Progenitor cell of endocrine pancreas (in vitro differentiated cells): ENCODE results near the gene PRDM13. TPM values are rescaled to one million over a fixed set of nuclear protein-coding genes. Genes with fewer than 3 reads are reported as not detected.

Experiments used
- DNase-seq: peaks from one replicate; pipeline ENCODE4 v3.0.0; 2021; ENCODE audit warnings: low spot score; ENCODE audit not compliant: unreplicated experiment
- H3K27ac Mint-ChIP-seq: 2 replicates; pipeline ENCODE4 v1.8.0; 2021; ENCODE audit warnings: mild to moderate bottlenecking, moderate library complexity, mixed read lengths
- H3K27me3 Mint-ChIP-seq: 2 replicates; pipeline ENCODE4 v1.8.0; 2021; ENCODE audit warnings: mixed read lengths
- H3K36me3 Mint-ChIP-seq: 2 replicates; pipeline ENCODE4 v1.8.0; 2022; ENCODE audit warnings: mixed read lengths; ENCODE audit not compliant: insufficient read depth
- H3K4me1 Mint-ChIP-seq: 2 replicates; pipeline ENCODE4 v1.8.0; 2021; ENCODE audit warnings: low read depth, mixed read lengths
- H3K4me3 Mint-ChIP-seq: 2 replicates; pipeline ENCODE4 v1.8.0; 2021; ENCODE audit warnings: low read depth, mild to moderate bottlenecking, moderate library complexity, mixed read lengths
- H3K9me3 Mint-ChIP-seq: 2 replicates; pipeline ENCODE4 v1.8.0; 2021; ENCODE audit warnings: low read depth, mixed read lengths
- total RNA-seq: library from RNA; stranded (reverse); gene quantifications from 2 replicates; pipeline ENCODE4 v1.2.1, GENCODE V29; 2021
- TF ChIP-seq, protein P1 (sequence below): fragments of 200-600 bp; sonication (generic); IDR thresholded peaks from one replicate; pipeline ENCODE4 v1.5.0; 2021; ENCODE audit warnings: antibody characterized with exemption, mild to moderate bottlenecking; ENCODE audit not compliant: unreplicated experiment

The PRDM13 gene
- total RNA-seq, 1 donor from 2014 or later, result not detected

GRCh38 chr6:99602520-99603420, 3.9 kb upstream of the PRDM13 start:
- H3K27ac Mint-ChIP-seq, result peak overlapping the region; percentile 8
- TF ChIP-seq, protein P1, sequence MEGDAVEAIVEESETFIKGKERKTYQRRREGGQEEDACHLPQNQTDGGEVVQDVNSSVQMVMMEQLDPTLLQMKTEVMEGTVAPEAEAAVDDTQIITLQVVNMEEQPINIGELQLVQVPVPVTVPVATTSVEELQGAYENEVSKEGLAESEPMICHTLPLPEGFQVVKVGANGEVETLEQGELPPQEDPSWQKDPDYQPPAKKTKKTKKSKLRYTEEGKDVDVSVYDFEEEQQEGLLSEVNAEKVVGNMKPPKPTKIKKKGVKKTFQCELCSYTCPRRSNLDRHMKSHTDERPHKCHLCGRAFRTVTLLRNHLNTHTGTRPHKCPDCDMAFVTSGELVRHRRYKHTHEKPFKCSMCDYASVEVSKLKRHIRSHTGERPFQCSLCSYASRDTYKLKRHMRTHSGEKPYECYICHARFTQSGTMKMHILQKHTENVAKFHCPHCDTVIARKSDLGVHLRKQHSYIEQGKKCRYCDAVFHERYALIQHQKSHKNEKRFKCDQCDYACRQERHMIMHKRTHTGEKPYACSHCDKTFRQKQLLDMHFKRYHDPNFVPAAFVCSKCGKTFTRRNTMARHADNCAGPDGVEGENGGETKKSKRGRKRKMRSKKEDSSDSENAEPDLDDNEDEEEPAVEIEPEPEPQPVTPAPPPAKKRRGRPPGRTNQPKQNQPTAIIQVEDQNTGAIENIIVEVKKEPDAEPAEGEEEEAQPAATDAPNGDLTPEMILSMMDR, result no peak
- peaks cover 96% of the 10 kb centered on the region for H3K27me3 Mint-ChIP-seq
- H3K4me1 Mint-ChIP-seq, result peaks cover 5% of the 10 kb centered on the region
- no peaks in the 10 kb centered on the region for H3K9me3 Mint-ChIP-seq
- H3K4me3 Mint-ChIP-seq, result no peak overlapping the region
- no peaks in the 10 kb centered on the region for H3K36me3 Mint-ChIP-seq
- no peak for DNase-seq

DNA sequence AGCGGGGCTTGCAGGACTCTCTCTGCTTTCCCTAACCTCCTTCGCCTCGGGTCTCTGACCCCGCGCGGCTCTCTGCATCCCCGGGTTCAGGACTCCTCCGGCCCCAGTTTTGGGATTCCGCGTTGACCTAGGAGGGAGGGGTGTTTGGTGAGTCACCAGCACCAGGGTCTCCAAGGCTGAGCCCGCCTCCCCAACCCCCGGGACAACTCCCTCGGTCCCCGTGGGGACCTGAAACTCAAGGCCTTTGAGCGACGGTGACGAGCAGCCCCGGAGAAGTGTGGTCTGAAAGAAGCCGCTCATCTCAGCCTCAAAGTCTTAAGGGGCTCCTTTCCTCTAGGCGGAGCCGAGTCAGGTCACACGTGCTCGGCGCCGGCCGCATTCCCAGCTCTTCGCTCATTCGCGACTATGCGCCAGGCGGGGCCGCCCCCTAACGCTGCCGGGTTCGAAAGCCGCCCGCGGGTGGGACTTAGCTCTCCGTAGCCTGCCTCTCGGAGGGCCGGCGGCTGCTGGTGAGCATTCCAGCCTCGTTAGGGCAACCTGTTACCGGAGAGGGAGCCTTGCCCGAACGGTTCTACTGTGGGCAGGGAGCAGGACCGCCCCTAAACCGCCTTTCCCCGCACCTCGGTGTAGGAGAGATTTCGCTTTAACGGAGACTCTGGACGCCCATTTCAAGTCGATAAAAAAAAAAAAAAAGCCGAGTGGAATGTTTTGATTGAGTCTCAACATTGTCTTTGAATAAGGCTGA, 3.0 kb upstream of the PRDM13 start:
- no peaks in the 10 kb centered on the region for H3K9me3 Mint-ChIP-seq
- TF ChIP-seq, protein P1, result no peak
- H3K36me3 Mint-ChIP-seq, result no peaks in the 10 kb centered on the region

GRCh38 chr6:99604166-99605073, 2.2 kb upstream of the PRDM13 start:
- H3K27ac Mint-ChIP-seq, result no peak overlapping the region
- peaks cover 5% of the 10 kb centered on the region for H3K4me1 Mint-ChIP-seq
- H3K9me3 Mint-ChIP-seq, result no peaks in the 10 kb centered on the region
- H3K36me3 Mint-ChIP-seq, result no peaks in the 10 kb centered on the region
- peaks cover 96% of the 10 kb centered on the region for H3K27me3 Mint-ChIP-seq
- peak overlapping the region; percentile 14 for H3K4me3 Mint-ChIP-seq
- TF ChIP-seq, protein P1, result no peak
- no peak for DNase-seq

More for the DNA sequence above, 3.0 kb upstream of the PRDM13 start:
- H3K4me1 Mint-ChIP-seq, result peaks cover 5% of the 10 kb centered on the region
- DNase-seq, result no peak
- H3K27me3 Mint-ChIP-seq, result peaks cover 96% of the 10 kb centered on the region
- no peak overlapping the region for H3K27ac Mint-ChIP-seq
- peak overlapping the region; percentile 33 for H3K4me3 Mint-ChIP-seq

DNA sequence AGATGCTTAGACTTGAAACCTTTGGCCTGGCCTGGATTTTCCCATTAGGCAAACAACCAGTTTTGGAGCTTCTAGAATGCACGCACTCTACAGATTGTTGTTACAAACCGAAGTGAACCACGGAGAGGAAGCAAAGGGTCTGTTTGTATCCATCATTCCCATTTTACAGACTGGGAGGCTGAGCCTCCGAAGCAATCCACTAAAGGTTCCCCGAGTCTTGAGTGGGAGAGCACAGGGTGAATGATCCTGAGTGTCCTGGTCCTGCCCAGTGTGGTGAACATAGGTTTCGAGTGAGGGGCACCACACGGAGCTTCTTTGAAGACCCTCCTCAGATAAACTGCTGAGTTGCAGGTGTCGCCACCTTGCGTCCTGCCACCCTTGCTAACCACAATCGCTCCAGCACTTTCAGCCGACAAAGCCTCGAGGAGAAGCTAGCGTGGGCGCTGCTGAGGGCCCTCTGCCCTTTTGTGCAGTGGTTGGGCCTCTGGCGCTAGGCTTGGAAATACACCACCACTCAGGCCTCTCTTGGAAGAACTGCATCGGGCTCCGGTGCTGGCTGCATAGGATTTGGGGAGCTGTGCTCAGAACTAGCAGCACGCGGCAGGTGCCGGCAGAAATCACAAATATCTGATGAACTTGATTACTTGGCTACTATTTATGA, 1.4 kb upstream of the PRDM13 start:
- TF ChIP-seq, protein P1, result peak; percentile 41
- H3K27ac Mint-ChIP-seq, result no peak overlapping the region
- no peak for DNase-seq
- no peaks in the 10 kb centered on the region for H3K9me3 Mint-ChIP-seq
- peaks cover 95% of the 10 kb centered on the region for H3K27me3 Mint-ChIP-seq
- H3K36me3 Mint-ChIP-seq, result no peaks in the 10 kb centered on the region
- H3K4me3 Mint-ChIP-seq, result no peak overlapping the region
- H3K4me1 Mint-ChIP-seq, result peaks cover 5% of the 10 kb centered on the region
